Measurements from ENCODE around the gene TTC38.

- TF ChIP-seq CTCF (IDR thresholded peaks at IDR 0.05) (no peak), POLR2A (IDR thresholded peaks at IDR 0.05) (no peak)
Measured at GRCh38 chr22:46224044-46224897, 43.5 kb upstream of the TTC38 start.

All from testis (tissue), 2 donors.